Right atrium auricular region (tissue), 2 donors: ENCODE measurements around the gene CCDC9. TPM values are rescaled to one million over a fixed set of nuclear protein-coding genes. Genes with fewer than 3 reads are reported as not detected.
A peak's percentile ranks its signal among the peaks of the same experiment; 100 is the strongest.

Experiments
- DNase-seq: peaks from one replicate; pipeline ENCODE4 v3.0.0-alpha.2; 2019; ENCODE audit warnings: low spot score
- H3K27ac ChIP-seq, 2 donors: fragments of 200-600 bp; sonication (generic); 1 replicate in 1 of 2; 2 replicates in 1 of 2; pipeline ENCODE4 v1.5.1; 2016 to 2019
- H3K27me3 ChIP-seq, 2 donors: fragments of 200-600 bp; sonication (generic); one replicate each; pipeline versions ENCODE4 v1.5.1 to v1.6.0; 2017 to 2019
- H3K36me3 ChIP-seq: fragments of 200-600 bp; sonication (generic); one replicate; pipeline ENCODE4 v1.5.1; 2016
- H3K4me1 ChIP-seq, 2 donors: fragments of 200-600 bp; sonication (generic); one replicate each; pipeline versions ENCODE4 v1.5.1 to v1.6.0; 2017 to 2019
- H3K4me3 ChIP-seq, 2 donors: fragments of 200-600 bp; sonication (generic); 1 replicate in 1 of 2; 2 replicates in 1 of 2; pipeline ENCODE4 v1.5.1; 2017 to 2019; ENCODE audit warnings: mild to moderate bottlenecking in 1 of 2, moderate library complexity in 1 of 2
- H3K9me3 ChIP-seq, 2 donors: fragments of 200-600 bp; sonication (generic); one replicate each; pipeline ENCODE4 v1.5.1; 2019
- total RNA-seq, 2 donors: library from RNA; depleted of rRNA; stranded (reverse); fragments of >200 nt; gene quantifications; one replicate each; pipeline ENCODE4 v1.1.0, GENCODE V29; 2016
- TF ChIP-seq, protein P1 (sequence below), 2 donors: fragments of 200-600 bp; sonication (generic); IDR thresholded peaks; one replicate each; pipeline ENCODE4 v1.5.1; 2019; ENCODE audit warnings: antibody characterized with exemption in 2 of 2

Gene CCDC9
- total RNA-seq, 2 donors from 2014 or later: 9.2 to 11.9 TPM

GRCh38 chr19:47272448-47273312 lies 16.4 kb downstream of the CCDC9 start:
- TF ChIP-seq, protein P1, sequence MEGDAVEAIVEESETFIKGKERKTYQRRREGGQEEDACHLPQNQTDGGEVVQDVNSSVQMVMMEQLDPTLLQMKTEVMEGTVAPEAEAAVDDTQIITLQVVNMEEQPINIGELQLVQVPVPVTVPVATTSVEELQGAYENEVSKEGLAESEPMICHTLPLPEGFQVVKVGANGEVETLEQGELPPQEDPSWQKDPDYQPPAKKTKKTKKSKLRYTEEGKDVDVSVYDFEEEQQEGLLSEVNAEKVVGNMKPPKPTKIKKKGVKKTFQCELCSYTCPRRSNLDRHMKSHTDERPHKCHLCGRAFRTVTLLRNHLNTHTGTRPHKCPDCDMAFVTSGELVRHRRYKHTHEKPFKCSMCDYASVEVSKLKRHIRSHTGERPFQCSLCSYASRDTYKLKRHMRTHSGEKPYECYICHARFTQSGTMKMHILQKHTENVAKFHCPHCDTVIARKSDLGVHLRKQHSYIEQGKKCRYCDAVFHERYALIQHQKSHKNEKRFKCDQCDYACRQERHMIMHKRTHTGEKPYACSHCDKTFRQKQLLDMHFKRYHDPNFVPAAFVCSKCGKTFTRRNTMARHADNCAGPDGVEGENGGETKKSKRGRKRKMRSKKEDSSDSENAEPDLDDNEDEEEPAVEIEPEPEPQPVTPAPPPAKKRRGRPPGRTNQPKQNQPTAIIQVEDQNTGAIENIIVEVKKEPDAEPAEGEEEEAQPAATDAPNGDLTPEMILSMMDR (IDR thresholded peaks at IDR 0.05): no peak
- Histone ChIP-seq H3K27me3 (no peaks in the 10 kb centered on the region), H3K36me3 (peaks cover 32% of the 10 kb centered on the region), H3K9me3 (no peaks in the 10 kb centered on the region), H3K4me3 (peak overlapping the region; percentile 46 to 75), H3K27ac (peak overlapping the region; percentile 95 to 97), H3K4me1 (peaks cover 0 to 28% of the 10 kb centered on the region in 2 donors)
- peak; percentile 66 for DNase-seq

- Histone ChIP-seq H3K9me3 (no peaks in the 10 kb centered on the region), H3K4me3 (peak overlapping the region; percentile 46 to 75), H3K36me3 (peaks cover 24% of the 10 kb centered on the region), H3K27ac (peak overlapping the region; percentile 95 to 97), H3K27me3 (no peaks in the 10 kb centered on the region), H3K4me1 (peaks cover 0 to 28% of the 10 kb centered on the region in 2 donors)
- DNase-seq: peak; percentile 94
- TF ChIP-seq, protein P1 (IDR thresholded peaks at IDR 0.05): no peak
These were observed 17.2 kb downstream of the CCDC9 start for GRCh38 chr19:47273313-47274070.

DNA sequence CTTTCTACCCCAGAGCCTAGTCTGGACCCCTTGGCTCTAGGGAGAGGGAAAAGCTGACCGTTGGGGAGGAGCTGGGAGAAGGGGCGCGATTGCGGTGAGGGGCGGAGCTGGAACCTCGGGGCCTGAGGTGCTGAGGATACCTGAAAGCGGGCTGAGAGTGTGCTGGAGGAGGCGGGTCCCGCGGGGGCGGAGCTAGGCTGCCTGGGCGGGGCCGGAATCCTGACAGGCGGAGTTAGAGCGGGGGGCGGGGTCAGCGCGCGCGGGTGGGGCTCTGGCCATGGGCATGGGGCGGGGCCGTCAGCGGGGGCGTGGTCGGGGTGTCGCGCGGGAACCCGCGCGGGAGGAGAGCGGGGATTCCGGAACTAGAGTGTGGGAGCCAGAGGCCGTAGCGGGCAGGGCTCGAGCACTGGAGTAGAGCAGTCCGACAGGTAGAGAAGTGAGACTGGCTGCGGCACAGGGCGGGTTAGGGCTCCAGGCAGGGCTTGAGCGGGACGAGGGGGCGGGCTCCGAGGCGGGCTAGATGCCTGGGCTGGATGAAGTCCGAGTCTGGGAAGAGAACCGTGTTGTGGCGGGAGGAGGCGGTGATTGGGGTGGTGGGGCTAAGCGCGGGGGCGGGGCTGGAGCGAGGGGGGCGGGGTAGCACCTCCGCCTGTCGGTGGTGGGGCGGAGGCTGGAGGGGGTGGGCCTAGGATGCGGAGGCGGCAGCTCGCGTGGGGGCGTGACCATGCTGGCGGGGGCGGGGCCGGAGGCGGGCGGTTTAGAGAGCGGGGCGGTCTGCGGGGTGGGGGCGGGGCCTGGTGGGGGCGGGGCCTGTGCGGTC lies 18.0 kb downstream of the CCDC9 start, which contains the start of gene INAFM1:
Gene INAFM1, plus strand, starts transcription at position 815 of the 820 bp plus-strand sequence. CDS start 35 bp downstream, outside the sequence.
- TF ChIP-seq, protein P1 (IDR thresholded peaks at IDR 0.05): no peak
- Histone ChIP-seq H3K27ac (peak within 1 kb of the TSS; percentile 95 to 97), H3K4me3 (peak within 1 kb of the TSS; percentile 52 to 75), H3K36me3 (peaks cover 18% of the 10 kb centered on the region), H3K4me1 (peaks cover 0 to 28% of the 10 kb centered on the region in 2 donors), H3K27me3 (no peaks in the 10 kb centered on the region), H3K9me3 (no peaks in the 10 kb centered on the region)
- peak; percentile 98 for DNase-seq

DNA sequence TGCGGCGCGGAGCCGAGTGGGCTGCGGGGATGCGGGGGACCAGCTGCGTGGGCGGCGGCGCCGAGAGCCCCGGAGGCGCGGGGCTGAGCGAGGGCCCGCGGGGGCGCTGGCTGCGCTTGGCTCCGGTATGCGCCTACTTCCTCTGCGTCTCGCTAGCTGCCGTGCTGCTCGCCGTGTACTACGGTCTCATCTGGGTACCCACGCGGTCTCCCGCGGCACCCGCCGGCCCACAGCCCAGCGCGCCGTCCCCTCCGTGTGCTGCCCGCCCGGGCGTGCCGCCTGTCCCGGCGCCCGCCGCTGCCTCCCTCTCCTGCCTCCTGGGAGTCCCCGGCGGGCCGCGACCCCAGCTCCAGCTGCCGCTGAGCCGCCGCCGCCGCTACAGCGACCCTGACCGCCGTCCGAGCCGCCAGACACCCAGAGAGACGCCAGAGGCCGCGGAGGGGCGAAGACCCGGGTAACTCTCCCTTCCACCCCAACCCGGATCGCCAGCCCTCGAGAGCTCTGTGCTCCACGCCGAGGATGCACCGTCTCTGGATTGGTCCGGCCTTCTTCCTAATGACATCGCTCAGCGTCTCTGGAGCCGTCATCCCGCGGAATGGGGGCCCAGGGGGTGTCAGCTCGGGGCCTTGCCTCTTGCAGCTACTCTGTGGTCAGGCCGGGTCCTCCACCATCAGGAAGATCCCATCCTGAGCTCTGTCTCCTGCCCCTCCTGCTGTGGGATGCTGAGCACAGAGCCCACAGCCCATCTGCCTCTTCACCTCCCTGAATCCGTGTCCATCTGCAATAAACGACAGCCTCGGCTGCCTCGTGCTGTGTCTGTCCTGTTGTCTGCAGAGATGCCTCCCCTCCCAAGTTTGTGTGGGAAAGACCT lies 18.8 kb downstream of the CCDC9 start:
- no peaks in the 10 kb centered on the region for H3K9me3 ChIP-seq
- H3K36me3 ChIP-seq: peaks cover 14% of the 10 kb centered on the region
- TF ChIP-seq, protein P1 (IDR thresholded peaks at IDR 0.05): no peak
- DNase-seq: peak; percentile 65
- peak overlapping the region; percentile 52 to 75 for H3K4me3 ChIP-seq
- peak overlapping the region; percentile 75 to 95 for H3K27ac ChIP-seq
- H3K4me1 ChIP-seq: peaks cover 0 to 28% of the 10 kb centered on the region in 2 donors
- no peaks in the 10 kb centered on the region for H3K27me3 ChIP-seq
